AG04449 (cell line): ENCODE data around the gene QPCT.

Experiments used
- CTCF ChIA-PET: fragments of 350-600 bp; formaldehyde crosslinking; extraction: SDS; loops from one replicate; lab custom pipeline; 2021; ENCODE audit warnings: antibody characterized with exemption; lab: Yijun Ruan, JAX
- POLR2A ChIA-PET: fragments of 400-600, 350-600 bp; formaldehyde crosslinking; extraction: SDS; loops from one replicate; lab custom pipeline; 2020; ENCODE audit warnings: antibody characterized with exemption, inconsistent platforms; lab: Yijun Ruan, JAX
- DNase-seq: peaks from one replicate; pipeline ENCODE4 v3.0.0-alpha.2; 2010; ENCODE audit warnings: low read depth, low spot score
- H3K4me3 ChIP-seq: 2 replicates; pipeline ENCODE4 v1.5.1; 2011; ENCODE audit warnings: low read depth, mild to moderate bottlenecking, control low read depth, low read length
- TF ChIP-seq, protein P1 (sequence below): IDR thresholded peaks from one replicate; pipeline ENCODE4 v1.5.1; 2011; ENCODE audit warnings: mild to moderate bottlenecking, moderate library complexity, low read length, control low read depth, inconsistent platforms; ENCODE audit not compliant: insufficient read depth; ENCODE audit errors: missing control alignments

Gene QPCT

DNA sequence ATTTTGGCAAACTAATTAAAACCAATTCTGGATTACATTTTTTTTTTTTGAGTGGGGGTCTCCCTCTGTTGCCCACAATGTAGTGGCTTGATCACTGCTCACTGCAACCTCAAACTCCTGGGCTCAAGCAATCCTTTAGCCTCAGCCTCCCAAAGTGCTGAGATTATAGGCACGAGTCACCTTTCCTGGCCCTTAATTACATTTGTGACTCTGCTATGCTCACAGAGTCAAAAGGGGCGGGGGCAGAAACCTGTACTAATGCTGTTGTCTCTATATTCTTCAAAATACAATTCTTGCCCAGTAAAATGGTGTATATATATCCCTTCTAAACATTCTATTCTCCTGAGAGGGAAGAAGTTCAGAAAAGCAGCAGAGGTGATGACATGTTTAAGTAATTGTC lies 43.0 kb upstream of the QPCT start:
- POLR2A ChIA-PET: interaction anchor here (0.7 kb wide), 1 partner anchor 24 kb away, joined by 3 read pairs; no protein-coding TSS in a partner anchor
- H3K4me3 ChIP-seq: no peak overlapping the region
- CTCF ChIA-PET: interaction anchor here (1.1 kb wide), 1 partner anchor 55 kb away, joined by 3 read pairs; no protein-coding TSS in a partner anchor
- TF ChIP-seq, protein P1, sequence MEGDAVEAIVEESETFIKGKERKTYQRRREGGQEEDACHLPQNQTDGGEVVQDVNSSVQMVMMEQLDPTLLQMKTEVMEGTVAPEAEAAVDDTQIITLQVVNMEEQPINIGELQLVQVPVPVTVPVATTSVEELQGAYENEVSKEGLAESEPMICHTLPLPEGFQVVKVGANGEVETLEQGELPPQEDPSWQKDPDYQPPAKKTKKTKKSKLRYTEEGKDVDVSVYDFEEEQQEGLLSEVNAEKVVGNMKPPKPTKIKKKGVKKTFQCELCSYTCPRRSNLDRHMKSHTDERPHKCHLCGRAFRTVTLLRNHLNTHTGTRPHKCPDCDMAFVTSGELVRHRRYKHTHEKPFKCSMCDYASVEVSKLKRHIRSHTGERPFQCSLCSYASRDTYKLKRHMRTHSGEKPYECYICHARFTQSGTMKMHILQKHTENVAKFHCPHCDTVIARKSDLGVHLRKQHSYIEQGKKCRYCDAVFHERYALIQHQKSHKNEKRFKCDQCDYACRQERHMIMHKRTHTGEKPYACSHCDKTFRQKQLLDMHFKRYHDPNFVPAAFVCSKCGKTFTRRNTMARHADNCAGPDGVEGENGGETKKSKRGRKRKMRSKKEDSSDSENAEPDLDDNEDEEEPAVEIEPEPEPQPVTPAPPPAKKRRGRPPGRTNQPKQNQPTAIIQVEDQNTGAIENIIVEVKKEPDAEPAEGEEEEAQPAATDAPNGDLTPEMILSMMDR: no peak
- no peak for DNase-seq

- DNase-seq: no peak
- TF ChIP-seq, protein P1: no peak
- H3K4me3 ChIP-seq: no peak overlapping the region
- POLR2A ChIA-PET: no interaction called here
- CTCF ChIA-PET: no interaction called here
These were observed 41.7 kb upstream of the QPCT start for GRCh38 chr2:37302701-37303252.

DNA sequence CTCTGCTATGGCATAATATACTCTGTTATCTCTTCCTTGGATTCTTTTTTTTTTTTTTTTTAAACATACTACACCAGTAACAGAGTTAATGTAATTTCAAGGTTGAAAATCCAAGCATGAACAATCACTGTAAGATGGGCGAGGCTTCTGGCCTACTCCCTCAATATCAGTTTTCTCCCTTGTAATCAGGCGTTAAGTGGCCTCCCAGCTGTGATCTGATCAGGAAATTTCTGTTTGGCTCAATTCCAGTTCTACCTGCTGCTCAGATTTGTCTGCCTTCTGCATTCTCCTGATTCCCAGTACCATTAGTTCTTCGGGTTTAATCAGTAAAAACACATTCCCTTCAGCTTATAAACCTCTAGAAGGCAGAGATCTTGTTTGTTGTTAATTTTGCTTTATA lies 38.4 kb upstream of the QPCT start:
- TF ChIP-seq, protein P1: no peak
- ChIA-PET CTCF (no interaction called here), POLR2A (no interaction called here)
- no peak overlapping the region for H3K4me3 ChIP-seq
- no peak for DNase-seq

DNA sequence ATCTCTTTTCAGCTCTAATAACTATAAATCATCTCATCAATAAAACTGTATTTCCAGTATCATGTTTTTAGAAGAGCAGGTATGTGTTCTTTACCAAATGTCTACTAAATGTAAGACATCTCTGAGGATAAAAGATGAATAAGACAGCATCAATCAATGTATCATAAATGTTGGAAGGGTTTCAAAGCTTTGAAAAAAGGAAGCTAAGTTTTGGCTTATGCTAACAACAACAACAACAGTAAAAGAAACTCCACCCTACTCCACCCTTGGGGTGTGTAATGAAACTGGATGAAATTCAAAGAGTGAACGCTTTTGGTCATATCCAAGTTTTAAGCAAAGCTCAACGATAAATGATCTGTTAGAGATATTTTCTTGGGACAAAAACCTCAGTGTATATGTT lies 36.9 kb upstream of the QPCT start:
- no peak for DNase-seq
- ChIA-PET POLR2A (no interaction called here), CTCF (interaction anchor here (1.5 to 1.9 kb wide), 2 partner anchors 10 to 12 kb away, joined by 4 read pairs; no protein-coding TSS in a partner anchor)
- no peak overlapping the region for H3K4me3 ChIP-seq
- TF ChIP-seq, protein P1: no peak

GRCh38 chr2:37315364-37315763 lies 29.1 kb upstream of the QPCT start:
- H3K4me3 ChIP-seq: no peak overlapping the region
- CTCF ChIA-PET: no interaction called here
- TF ChIP-seq, protein P1: no peak
- DNase-seq: no peak
- POLR2A ChIA-PET: no interaction called here

- no peak overlapping the region for H3K4me3 ChIP-seq
- ChIA-PET POLR2A (no interaction called here), CTCF (no interaction called here)
- DNase-seq: no peak
- TF ChIP-seq, protein P1: no peak
These were observed 28.2 kb upstream of the QPCT start for GRCh38 chr2:37316181-37316580.
